K562 (cell line): ENCODE results near the gene SLC34A3. TPM values are rescaled to one million over a fixed set of nuclear protein-coding genes. Genes with fewer than 3 reads are reported as not detected.

Experiments used
- BACH1 ChIP-seq: fragments of 200-800 bp; sonication (Bioruptor generic); IDR thresholded peaks from 2 replicates; pipeline ENCODE4 v1.6.1; 2016; ENCODE audit warnings: missing genetic modification characterization, missing compliant biosample characterization
- BRF1 ChIP-seq: IDR thresholded peaks from 3 replicates; pipeline ENCODE4 v1.6.1; 2011; ENCODE audit warnings: borderline replicate concordance, mild to moderate bottlenecking; ENCODE audit not compliant: insufficient read length; ENCODE audit errors: extremely low read depth
- CSDE1 ChIP-seq, 2 experiments: fragments of 450-650 bp; IDR thresholded peaks; 2 replicates each; pipeline ENCODE4 v1.6.1; 2016; ENCODE audit warnings: mild to moderate bottlenecking in 1 of 2
- CTCFL ChIP-seq: IDR thresholded peaks from 2 replicates; pipeline ENCODE4 v1.6.1; 2011; ENCODE audit warnings: borderline replicate concordance, low read depth, mild to moderate bottlenecking, moderate library complexity, low read length; ENCODE audit not compliant: insufficient read depth, poor library complexity, severe bottlenecking
- FOXP4 ChIP-seq: sonication (generic); formaldehyde crosslinking; IDR thresholded peaks from 2 replicates; pipeline ENCODE4 v1.8.0; 2022; ENCODE audit warnings: mild to moderate bottlenecking, missing genetic modification reagents, borderline replicate concordance
- HCFC1 ChIP-seq: IDR thresholded peaks from 2 replicates; pipeline ENCODE4 v1.6.1; 2012; ENCODE audit warnings: low read depth, low read length, improper control_type of control experiment
- HDAC8 ChIP-seq: fragments of 450-650 bp; IDR thresholded peaks from 2 replicates; pipeline ENCODE4 v1.6.1; 2016; ENCODE audit warnings: mild to moderate bottlenecking, missing genetic modification characterization, moderate library complexity, missing compliant biosample characterization
- KLF13 ChIP-seq: fragments of 450-650 bp; IDR thresholded peaks from 2 replicates; pipeline ENCODE4 v1.6.1; 2016; ENCODE audit warnings: missing genetic modification characterization, low read depth, mild to moderate bottlenecking, missing compliant biosample characterization, moderate library complexity, borderline replicate concordance
- MAX ChIP-seq: sonication (generic); formaldehyde crosslinking; IDR thresholded peaks from 2 replicates; pipeline ENCODE4 v1.9.0; 2022; ENCODE audit warnings: mild to moderate bottlenecking, missing genetic modification reagents
- MAZ ChIP-seq, 2 experiments: fragments of 450-650 bp in 1 of 2; sonication (generic) in 1 of 2; formaldehyde crosslinking; IDR thresholded peaks in 1 of 2; conservative IDR thresholded peaks in 1 of 2; 2 replicates each; pipeline versions ENCODE4 v1.4.0 to v1.5.0; 2020; ENCODE audit warnings: mild to moderate bottlenecking in 1 of 2, missing genetic modification reagents in 1 of 2
- MBD2 ChIP-seq: sonication (generic); IDR thresholded peaks from 2 replicates; pipeline ENCODE4 v1.6.1; 2016; ENCODE audit warnings: low read depth, borderline replicate concordance
- RFX1 ChIP-seq: fragments of 450-650 bp; IDR thresholded peaks from 2 replicates; pipeline ENCODE4 v1.6.1; 2016; ENCODE audit warnings: mild to moderate bottlenecking, moderate library complexity
- SMAD3 ChIP-seq: fragments of 450-650 bp; formaldehyde crosslinking; conservative IDR thresholded peaks from 2 replicates; pipeline ENCODE4 v1.4.0; 2020; ENCODE audit warnings: mild to moderate bottlenecking
- SUPT5H ChIP-seq: fragments of 450-650 bp; IDR thresholded peaks from 2 replicates; pipeline ENCODE4 v1.6.1; 2016
- TEAD4 ChIP-seq, 2 experiments: sonication (generic) in 1 of 2; formaldehyde crosslinking in 1 of 2; IDR thresholded peaks; 2 replicates each; pipeline versions ENCODE4 v1.6.1 to v1.8.0; 2012 to 2022; ENCODE audit warnings: borderline replicate concordance in 1 of 2, inconsistent platforms in 1 of 2, low read length in 1 of 2, mild to moderate bottlenecking in 1 of 2, missing genetic modification reagents in 1 of 2
- ZNF239 ChIP-seq: fragments of 250-450 bp; sonication (Bioruptor Pico); IDR thresholded peaks from 2 replicates; pipeline ENCODE4 v1.4.0; 2020; ENCODE audit warnings: mild to moderate bottlenecking
- ZNF282 ChIP-seq: sonication (generic); formaldehyde crosslinking; IDR thresholded peaks from 2 replicates; pipeline ENCODE4 v1.8.1; 2023; ENCODE audit warnings: missing genetic modification reagents
- polyA plus RNA-seq, 8 experiments: library from polyadenylated mRNA; depleted of rRNA in 4 of 8; stranded (reverse) in 5 of 8; unstranded in 3 of 8; fragments of >200 nt; fragmentation: Nextera tagmentation in 2 of 8; fragmentation: Illumina TruSeq in 1 of 8; extraction: Ambion mirVana in 2 of 8; extraction: Trizol in 1 of 8; gene quantifications; 2 replicates each; pipeline versions ENCODE4 v1.2.1 to v1.2.3, GENCODE V29; 2011 to 2014; ENCODE audit warnings: inconsistent platforms in 1 of 8, missing spikeins in 1 of 8
- total RNA-seq, 7 experiments: library from RNA; depleted of rRNA in 6 of 7; stranded (reverse); fragments of >200 nt in 6 of 7; fragmentation: Illumina TruSeq in 2 of 7; extraction: Trizol in 2 of 7; gene quantifications; 2 replicates each; pipeline versions ENCODE4 v1.2.1 to v1.2.3, GENCODE V29; 2011 to 2021; ENCODE audit warnings: low replicate concordance in 1 of 7
- TF ChIP-seq, protein P1 (sequence below): sonication (generic); formaldehyde crosslinking; IDR thresholded peaks from 2 replicates; pipeline ENCODE4 v1.4.0; 2020; ENCODE audit warnings: mild to moderate bottlenecking, missing genetic modification reagents

The SLC34A3 gene
- total and polyA plus RNA-seq, 9 of the 15 experiments (the other 6 are each of a cell fraction or from before 2014, with no cell fraction given) = not detected

DNA sequence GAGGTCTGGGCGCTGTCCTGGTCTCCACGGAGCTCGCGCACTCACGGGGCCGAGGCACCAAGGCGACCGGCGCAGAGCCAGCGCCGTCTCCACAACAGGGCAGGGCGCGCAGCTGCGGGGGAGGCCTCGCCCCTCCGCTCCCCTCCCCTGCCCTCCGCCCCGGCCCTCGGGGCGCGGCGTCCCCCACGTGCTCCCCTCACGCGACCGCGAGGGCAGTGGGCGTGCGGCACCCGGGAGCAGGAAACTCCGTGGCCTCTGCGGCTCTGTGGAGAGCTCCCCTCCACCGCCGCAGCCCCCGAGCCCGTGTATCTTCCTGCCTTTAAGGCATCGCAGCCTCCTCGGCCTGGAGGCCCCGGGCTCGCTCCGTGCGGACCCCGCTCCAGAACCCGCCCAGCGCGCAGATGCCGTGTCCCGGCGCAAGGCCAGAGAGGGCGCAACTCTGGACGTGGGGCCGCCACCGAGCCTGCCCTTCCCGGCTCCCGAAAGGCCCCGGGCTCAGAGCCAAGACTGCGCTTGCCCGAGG, 9.7 kb downstream of the SLC34A3 start (continued):
- TF ChIP-seq, protein P1, sequence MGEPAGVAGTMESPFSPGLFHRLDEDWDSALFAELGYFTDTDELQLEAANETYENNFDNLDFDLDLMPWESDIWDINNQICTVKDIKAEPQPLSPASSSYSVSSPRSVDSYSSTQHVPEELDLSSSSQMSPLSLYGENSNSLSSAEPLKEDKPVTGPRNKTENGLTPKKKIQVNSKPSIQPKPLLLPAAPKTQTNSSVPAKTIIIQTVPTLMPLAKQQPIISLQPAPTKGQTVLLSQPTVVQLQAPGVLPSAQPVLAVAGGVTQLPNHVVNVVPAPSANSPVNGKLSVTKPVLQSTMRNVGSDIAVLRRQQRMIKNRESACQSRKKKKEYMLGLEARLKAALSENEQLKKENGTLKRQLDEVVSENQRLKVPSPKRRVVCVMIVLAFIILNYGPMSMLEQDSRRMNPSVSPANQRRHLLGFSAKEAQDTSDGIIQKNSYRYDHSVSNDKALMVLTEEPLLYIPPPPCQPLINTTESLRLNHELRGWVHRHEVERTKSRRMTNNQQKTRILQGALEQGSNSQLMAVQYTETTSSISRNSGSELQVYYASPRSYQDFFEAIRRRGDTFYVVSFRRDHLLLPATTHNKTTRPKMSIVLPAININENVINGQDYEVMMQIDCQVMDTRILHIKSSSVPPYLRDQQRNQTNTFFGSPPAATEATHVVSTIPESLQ = 0 out of 2 replicates have a peak, but pooled peaks have one; percentile 75
- peak; percentile 94 for TF ChIP-seq MAX
- peak; percentile 92 to 98 for TF ChIP-seq MAZ (CRISPR knock-in tag; conservative IDR thresholded peaks at IDR 0.05 in 1 of 2, IDR thresholded peaks at IDR 0.05 in 1 of 2)
- 0 out of 2 replicates have a peak, but pooled peaks have one; percentile 6 for TF ChIP-seq HCFC1
- TF ChIP-seq KLF13 (tag) = peak; percentile 77; the same call in 1 of the 2 replicates
- no peak for TF ChIP-seq BRF1
- peak; percentile 26; the same call in 1 of the 2 replicates for TF ChIP-seq MBD2
- no peak for TF ChIP-seq CSDE1 (IDR thresholded peaks at IDR 0.05)
- TF ChIP-seq TEAD4 (IDR thresholded peaks at IDR 0.05; ENCODE audit: low read length) = peak; percentile 18; the same call in 1 of the 2 replicates
- TF ChIP-seq TEAD4 (CRISPR knock-in tag; IDR thresholded peaks at IDR 0.05; ENCODE audit: borderline replicate concordance) = no peak
- TF ChIP-seq RFX1 = no peak
- peak; percentile 82 for TF ChIP-seq HDAC8 (tag)
- TF ChIP-seq ZNF239 (CRISPR knock-in tag) = no peak
- peak; percentile 53 for TF ChIP-seq CTCFL
- 0 out of 2 replicates have a peak, but pooled peaks have one; percentile 72 for TF ChIP-seq ZNF282 (CRISPR knock-in tag)
- no peak for TF ChIP-seq BACH1
- TF ChIP-seq SUPT5H = peak; percentile 16
- TF ChIP-seq SMAD3 (CRISPR knock-in tag) = 0 out of 2 replicates have a peak, but pooled peaks have one; percentile 33
- peak; percentile 91; the same call in 1 of the 2 replicates for TF ChIP-seq FOXP4 (CRISPR knock-in tag)
